Activated CD8-positive, alpha-beta T cell treated with anti-CD3 and anti-CD28 coated beads for 36 hours (primary cell): ENCODE data around the gene MYO3B. TPM values are rescaled to one million over a fixed set of nuclear protein-coding genes. Genes with fewer than 3 reads are reported as not detected.
"Not testable (repeated sequence)": the region's sequence is repeated elsewhere in the genome, so short reads cannot be mapped to it uniquely, and the experiment has no call there.

Experiments used
- ATAC-seq: fragments of 200-7000 bp; cut with Tn5 transposase; one replicate; pipeline ENCODE4 v1.10.0; 2021; ENCODE audit warnings: mild to moderate bottlenecking, moderate library complexity
- CTCF ChIA-PET: fragments of 350-600 bp; sonication (Branson Sonifier 250); formaldehyde crosslinking; loops from one replicate; lab custom pipeline; 2021; ENCODE audit warnings: antibody characterized with exemption; lab: Charles Lee
- POLR2A ChIA-PET: fragments of 350-600 bp; sonication (Branson Sonifier 250); formaldehyde crosslinking; loops from one replicate; lab custom pipeline; 2021; ENCODE audit warnings: antibody characterized with exemption; lab: Charles Lee
- DNase-seq: peaks from one replicate; pipeline ENCODE4 v3.0.0-alpha.2; 2020
- H3K27ac Mint-ChIP-seq: one replicate; pipeline ENCODE4 v1.8.0; 2021; ENCODE audit warnings: mild to moderate bottlenecking, mixed read lengths
- H3K27me3 Mint-ChIP-seq: one replicate; pipeline ENCODE4 v1.8.0; 2021; ENCODE audit warnings: mixed read lengths
- H3K36me3 Mint-ChIP-seq: one replicate; pipeline ENCODE4 v1.8.0; 2021; ENCODE audit warnings: low read depth, mixed read lengths
- H3K4me1 Mint-ChIP-seq: one replicate; pipeline ENCODE4 v1.8.0; 2021; ENCODE audit warnings: low read depth, mixed read lengths
- H3K4me3 Mint-ChIP-seq: one replicate; pipeline ENCODE4 v1.8.0; 2021; ENCODE audit warnings: mild to moderate bottlenecking, moderate library complexity, mixed read lengths
- H3K9me3 Mint-ChIP-seq: one replicate; pipeline ENCODE4 v1.8.0; 2021; ENCODE audit warnings: mixed read lengths
- intact Hi-C: fragments of 100-400 bp; cut with micrococcal nuclease; formaldehyde crosslinking; loops from one replicate; pipeline ENCODE4 v1.10.0; 2022
- total RNA-seq, 2 experiments: library from RNA; stranded (reverse); gene quantifications; one replicate each; pipeline ENCODE4 v1.2.3, GENCODE V29; 2021
- TF ChIP-seq, protein P1 (sequence below): fragments of 200-600 bp; IDR thresholded peaks from one replicate; pipeline ENCODE4 v1.8.0; 2022; ENCODE audit warnings: antibody characterized with exemption, mild to moderate bottlenecking

The MYO3B gene
- total RNA-seq, 2 experiments from 2014 or later = 0.09 to 0.20 TPM

DNA sequence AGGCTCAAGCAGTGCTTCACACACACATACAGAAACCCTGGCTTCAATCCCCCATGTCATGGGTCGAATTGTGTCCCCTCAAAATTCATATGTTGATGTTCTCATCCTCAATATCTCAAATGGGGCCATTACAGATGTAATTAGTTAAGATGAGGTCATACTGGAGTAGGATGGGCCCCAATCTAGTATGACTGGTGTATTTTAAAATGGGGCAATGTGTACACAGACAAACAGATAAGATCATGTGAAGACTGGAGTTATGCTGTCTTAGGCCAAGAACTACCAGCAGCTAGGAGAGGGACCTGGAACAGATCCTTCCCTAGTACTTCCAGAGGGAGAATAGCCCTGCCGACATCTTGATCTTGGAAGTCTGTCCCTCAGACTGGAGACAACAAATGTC lies 167.7 kb downstream of the MYO3B start:
- Mint-ChIP-seq H3K27ac (no peak overlapping the region), H3K4me3 (no peak overlapping the region), H3K4me1 (peaks cover 14% of the 10 kb centered on the region), H3K9me3 (no peaks in the 10 kb centered on the region), H3K36me3 (no peaks in the 10 kb centered on the region), H3K27me3 (peaks cover 3% of the 10 kb centered on the region)
- TF ChIP-seq, protein P1, sequence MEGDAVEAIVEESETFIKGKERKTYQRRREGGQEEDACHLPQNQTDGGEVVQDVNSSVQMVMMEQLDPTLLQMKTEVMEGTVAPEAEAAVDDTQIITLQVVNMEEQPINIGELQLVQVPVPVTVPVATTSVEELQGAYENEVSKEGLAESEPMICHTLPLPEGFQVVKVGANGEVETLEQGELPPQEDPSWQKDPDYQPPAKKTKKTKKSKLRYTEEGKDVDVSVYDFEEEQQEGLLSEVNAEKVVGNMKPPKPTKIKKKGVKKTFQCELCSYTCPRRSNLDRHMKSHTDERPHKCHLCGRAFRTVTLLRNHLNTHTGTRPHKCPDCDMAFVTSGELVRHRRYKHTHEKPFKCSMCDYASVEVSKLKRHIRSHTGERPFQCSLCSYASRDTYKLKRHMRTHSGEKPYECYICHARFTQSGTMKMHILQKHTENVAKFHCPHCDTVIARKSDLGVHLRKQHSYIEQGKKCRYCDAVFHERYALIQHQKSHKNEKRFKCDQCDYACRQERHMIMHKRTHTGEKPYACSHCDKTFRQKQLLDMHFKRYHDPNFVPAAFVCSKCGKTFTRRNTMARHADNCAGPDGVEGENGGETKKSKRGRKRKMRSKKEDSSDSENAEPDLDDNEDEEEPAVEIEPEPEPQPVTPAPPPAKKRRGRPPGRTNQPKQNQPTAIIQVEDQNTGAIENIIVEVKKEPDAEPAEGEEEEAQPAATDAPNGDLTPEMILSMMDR = no peak
- intact Hi-C loops = no loop called here
- ChIA-PET CTCF (interaction anchor here (1.3 to 2.6 kb wide), 3 partner anchors 10 to 64 kb away, joined by 6 to 8 read pairs (median 6); no protein-coding TSS in a partner anchor), POLR2A (no interaction called here)
- no peak for ATAC-seq
- no peak for DNase-seq

DNA sequence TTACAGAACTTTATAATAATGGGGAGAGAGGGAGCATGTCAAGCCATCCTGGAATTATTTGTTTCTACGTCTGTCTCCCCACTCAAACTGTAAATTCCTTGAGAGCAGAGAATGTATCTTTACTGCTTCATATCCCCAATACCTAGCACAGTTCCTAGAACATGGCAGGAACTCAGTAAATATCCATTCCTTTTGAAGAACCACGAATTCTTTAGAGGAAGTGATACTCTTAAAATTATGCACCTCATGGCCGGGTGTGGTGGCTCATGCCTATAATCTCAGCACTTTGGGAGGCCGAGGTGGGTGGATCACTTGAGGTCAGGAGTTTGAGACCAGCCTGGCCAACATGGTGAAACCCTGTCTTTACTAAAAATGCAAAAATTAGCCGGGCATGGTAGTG lies 171.3 kb downstream of the MYO3B start:
- H3K27ac Mint-ChIP-seq, H3K9me3 Mint-ChIP-seq, intact Hi-C loops, H3K4me1 Mint-ChIP-seq, H3K36me3 Mint-ChIP-seq, ATAC-seq, DNase-seq, POLR2A ChIA-PET, H3K4me3 Mint-ChIP-seq, H3K27me3 Mint-ChIP-seq: not testable (repeated sequence)
- CTCF ChIA-PET = interaction anchor here (1.6 kb wide), 1 partner anchor 12 kb away, joined by 6 read pairs; no protein-coding TSS in a partner anchor

DNA sequence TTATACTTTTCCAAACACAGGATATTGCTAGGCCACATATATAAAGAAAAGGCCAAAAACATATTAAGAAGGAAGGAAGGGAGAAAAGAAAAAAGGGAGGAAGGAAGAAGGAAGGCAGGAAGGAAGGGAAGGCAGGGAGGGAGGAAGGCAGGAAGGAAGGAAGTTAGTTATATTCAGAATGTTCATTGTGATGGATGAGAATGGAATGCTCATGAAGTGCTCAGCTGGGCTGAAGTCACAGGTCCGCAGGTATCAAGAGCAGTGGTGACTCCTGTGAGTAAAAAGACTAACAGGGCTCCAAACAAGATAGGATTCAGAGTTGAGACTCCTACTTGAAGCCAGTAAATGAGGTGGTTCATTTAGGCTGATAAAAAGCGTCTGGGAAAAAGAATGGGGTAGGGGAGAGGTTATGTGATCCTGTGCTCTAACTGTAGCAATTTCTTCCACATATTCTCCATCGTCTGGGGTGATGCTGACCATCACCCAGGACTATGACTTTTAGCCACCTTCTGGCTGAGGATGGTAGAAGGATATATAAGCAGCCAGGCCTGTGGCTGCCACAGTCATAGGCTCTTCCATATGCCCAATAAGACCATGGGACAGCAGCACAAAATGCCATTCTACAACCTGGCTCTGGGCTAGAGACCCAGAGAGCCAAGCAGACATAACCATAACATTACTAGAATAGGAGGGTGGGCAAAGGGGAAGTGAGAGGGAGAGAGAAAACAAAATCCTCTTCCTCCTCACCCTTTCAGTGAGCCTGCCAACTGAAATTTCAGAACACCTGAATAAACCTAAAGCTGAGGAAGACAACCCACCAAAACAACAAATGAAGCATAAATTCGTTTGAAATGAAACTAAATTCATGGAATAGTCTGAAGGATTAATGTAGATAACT lies 173.2 kb downstream of the MYO3B start:
- ChIA-PET CTCF (interaction anchor here (1.3 kb wide), 1 partner anchor 19 kb away, joined by 4 read pairs; no protein-coding TSS in a partner anchor), POLR2A (no interaction called here)
- no peaks in the 10 kb centered on the region for H3K36me3 Mint-ChIP-seq
- no peak overlapping the region for H3K4me3 Mint-ChIP-seq
- no peak for DNase-seq
- H3K9me3 Mint-ChIP-seq = no peaks in the 10 kb centered on the region
- H3K27ac Mint-ChIP-seq = no peak overlapping the region
- H3K4me1 Mint-ChIP-seq = peaks cover 17% of the 10 kb centered on the region
- intact Hi-C loops = no loop called here
- no peak for ATAC-seq
- TF ChIP-seq, protein P1 = no peak
- H3K27me3 Mint-ChIP-seq = peaks cover 7% of the 10 kb centered on the region

DNA sequence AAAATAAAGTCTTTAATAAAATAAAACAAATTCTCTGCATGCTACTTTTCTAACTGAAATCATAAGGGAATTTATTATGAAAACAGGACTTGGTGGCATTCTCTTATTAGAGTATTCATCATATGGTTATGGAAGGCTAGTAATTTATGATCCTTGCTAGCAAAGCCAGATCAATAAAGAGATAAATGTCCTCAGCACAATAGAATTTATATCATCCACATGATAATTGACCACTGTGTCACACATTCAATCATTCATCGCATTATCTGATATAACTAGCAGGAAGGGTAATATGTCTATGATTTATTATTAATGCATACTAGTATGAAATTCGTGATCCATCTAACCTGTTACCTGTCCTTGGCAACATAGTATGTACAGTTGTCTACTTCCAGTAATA lies 175.8 kb downstream of the MYO3B start:
- no peak for ATAC-seq
- intact Hi-C loops = no loop called here
- peaks cover 5% of the 10 kb centered on the region for H3K27me3 Mint-ChIP-seq
- no peaks in the 10 kb centered on the region for H3K9me3 Mint-ChIP-seq
- TF ChIP-seq, protein P1 = no peak
- peaks cover 17% of the 10 kb centered on the region for H3K4me1 Mint-ChIP-seq
- no peak overlapping the region for H3K4me3 Mint-ChIP-seq
- no peak overlapping the region for H3K27ac Mint-ChIP-seq
- CTCF ChIA-PET = interaction anchor here (1.9 kb wide), 2 partner anchors 12 to 16 kb away, joined by 4 to 6 read pairs; no protein-coding TSS in a partner anchor
- POLR2A ChIA-PET = no interaction called here
- DNase-seq = no peak
- no peaks in the 10 kb centered on the region for H3K36me3 Mint-ChIP-seq

DNA sequence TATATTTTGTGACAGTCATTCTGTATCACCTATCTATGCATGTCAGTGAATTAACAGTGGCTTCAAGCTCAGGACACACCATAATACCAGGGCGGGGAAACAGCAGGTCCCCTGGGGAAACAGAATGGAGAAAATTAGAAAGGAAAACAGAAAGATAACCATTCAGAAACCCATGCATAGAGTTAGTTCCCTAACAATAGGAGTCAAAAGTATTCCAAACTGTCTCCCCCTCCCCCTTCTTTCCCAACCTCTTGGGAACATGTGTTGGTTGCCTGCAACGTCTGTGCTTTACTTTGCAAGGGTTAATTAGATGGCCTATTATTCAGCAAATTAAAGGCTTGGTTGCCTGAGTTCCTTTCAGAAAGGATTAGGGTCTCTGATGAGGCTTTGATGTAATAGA lies 176.4 kb downstream of the MYO3B start:
- intact Hi-C loops = no loop called here
- Mint-ChIP-seq H3K36me3 (no peaks in the 10 kb centered on the region), H3K4me3 (no peak overlapping the region), H3K9me3 (no peaks in the 10 kb centered on the region), H3K4me1 (peaks cover 17% of the 10 kb centered on the region), H3K27ac (no peak overlapping the region), H3K27me3 (peaks cover 5% of the 10 kb centered on the region)
- DNase-seq (no peak), ATAC-seq (no peak)
- CTCF ChIA-PET = interaction anchor here (1.9 kb wide), 2 partner anchors 11 to 15 kb away, joined by 4 to 6 read pairs; no protein-coding TSS in a partner anchor
- POLR2A ChIA-PET = no interaction called here
- TF ChIP-seq, protein P1 = no peak
